HG03521 (cell line): ENCODE measurements around the gene GAPDHS.

Experiments used
- ATAC-seq: cut with Tn5 transposase; IDR thresholded peaks from one replicate; pipeline ENCODE4 v1.9.1; 2021; ENCODE audit warnings: mild to moderate bottlenecking, moderate library complexity; ENCODE audit not compliant: unreplicated experiment

Gene GAPDHS

DNA sequence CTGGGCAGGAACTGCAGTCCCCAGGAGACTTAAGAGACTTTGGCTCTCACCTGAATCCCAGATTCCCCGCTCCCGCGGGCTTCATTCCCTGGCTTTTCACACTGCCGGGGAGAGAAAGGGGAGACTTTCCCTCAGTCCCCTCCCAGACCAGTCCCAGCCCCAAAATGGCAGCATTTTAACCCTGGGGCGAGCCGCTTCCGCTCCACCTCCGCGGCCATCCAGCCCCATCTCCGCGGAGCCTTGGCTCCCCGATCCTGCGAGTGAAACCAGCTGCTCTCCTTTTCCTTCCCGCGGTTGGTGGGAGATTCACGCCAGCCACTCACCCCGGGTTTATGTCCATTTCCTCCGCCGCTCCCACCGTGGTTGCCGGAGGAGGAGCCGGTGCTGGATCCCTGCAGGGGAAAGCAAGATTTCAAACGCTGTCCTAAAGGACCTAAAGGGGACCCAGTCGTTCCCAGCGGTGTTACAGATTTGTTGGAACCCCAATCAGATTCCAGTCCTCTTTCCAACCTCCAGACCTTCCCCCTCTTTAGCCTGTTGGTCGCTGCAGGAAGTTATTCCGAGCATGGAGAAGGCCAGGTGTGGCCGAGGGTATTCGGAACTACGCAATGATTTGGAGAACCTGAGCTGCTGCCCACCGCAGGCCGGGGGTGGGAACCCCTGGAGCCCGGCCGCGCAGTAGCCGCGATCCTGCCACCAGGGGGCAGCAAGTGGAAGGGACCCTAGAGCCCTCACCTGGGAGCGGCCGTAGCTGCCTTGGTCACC lies 23.2 kb upstream of the GAPDHS start:
- ATAC-seq, result no peak

- no peak for ATAC-seq
Measured at GRCh38 chr19:35510626-35510964, 22.7 kb upstream of the GAPDHS start.

DNA sequence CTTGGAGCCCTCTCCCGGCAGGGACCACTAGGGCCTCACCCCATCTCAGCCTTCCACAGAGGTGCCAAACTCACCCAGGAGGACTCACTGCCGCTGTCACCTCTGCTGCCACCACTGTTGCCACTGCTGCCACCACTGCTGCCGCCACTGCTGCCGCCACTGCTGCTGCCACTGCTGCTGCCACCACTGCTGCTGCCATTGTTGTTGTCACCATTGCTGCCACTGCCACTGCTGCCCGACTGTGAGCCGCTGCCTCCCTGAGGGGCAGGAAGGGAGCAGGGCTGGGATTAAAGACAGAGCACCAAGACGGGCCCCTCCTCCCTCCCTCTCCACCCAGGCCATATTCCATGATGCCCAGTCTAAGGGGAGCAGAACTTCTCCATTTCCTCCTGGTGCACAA lies 21.9 kb upstream of the GAPDHS start:
- ATAC-seq, result no peak

GRCh38 chr19:35512831-35513627 lies 20.2 kb upstream of the GAPDHS start:
- no peak for ATAC-seq

DNA sequence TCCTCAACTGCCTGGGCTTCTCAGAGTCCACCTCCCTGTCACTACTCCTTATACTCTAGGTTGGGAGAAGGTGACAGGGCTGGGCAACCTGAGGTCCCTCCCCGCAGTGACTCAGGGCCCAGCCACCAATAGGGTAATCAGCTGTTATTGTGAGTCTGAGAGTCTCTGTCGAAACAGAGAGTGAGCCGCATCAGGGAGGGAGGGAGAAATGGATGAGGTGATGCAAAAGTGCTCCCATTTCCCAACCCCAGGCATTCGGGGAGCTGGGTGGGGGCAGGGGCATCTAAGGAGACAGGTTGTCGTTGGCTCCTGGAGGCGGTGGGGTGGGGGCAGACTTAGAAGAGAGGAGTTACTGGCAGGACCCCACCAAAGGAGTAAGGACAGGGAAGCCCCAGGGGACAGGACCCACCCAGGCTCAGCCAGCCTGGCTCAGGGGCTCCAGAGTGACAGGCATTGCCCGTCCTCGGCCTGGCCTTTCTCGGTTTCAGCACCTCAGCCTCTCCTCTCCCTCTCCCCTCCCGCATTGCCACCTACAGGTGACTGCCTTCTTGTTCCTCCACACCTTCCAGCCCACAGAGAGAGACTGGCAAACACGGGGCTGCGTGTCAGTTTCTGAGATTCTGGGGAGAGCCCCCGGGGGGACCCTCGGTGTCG lies 19.5 kb upstream of the GAPDHS start, which contains the start of gene DMKN:
DMKN (minus strand) TSS at position 22 of the 654 bp plus-strand sequence. CDS start 174 bp downstream, outside the sequence.
- ATAC-seq, result no peak

DNA sequence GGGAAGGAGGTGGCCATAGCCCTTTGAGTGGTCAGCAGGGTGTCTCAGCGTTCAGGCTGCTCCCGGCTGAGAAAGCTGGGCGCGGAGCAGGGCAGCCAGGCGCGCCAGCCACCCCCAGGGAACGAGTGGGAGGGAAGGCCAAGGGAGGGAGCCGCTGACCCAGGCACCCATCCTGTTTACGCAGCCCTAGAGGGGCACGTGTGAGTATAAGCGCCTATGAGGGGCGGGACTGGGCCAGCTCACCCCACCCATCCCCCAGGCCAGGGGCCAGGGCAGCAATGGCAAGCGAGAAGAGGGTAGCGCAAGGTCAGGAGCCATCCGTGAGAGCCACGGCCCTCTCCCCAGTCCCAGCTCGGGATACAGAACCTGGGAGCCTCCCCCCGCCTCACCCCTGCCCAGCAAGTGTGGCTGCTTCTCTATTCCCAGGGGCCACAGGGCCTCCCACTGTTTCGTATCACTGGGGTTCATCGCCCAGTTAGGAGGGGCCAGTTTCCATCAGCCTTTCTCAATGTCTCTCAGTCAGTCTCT lies 18.9 kb upstream of the GAPDHS start:
- no peak for ATAC-seq

DNA sequence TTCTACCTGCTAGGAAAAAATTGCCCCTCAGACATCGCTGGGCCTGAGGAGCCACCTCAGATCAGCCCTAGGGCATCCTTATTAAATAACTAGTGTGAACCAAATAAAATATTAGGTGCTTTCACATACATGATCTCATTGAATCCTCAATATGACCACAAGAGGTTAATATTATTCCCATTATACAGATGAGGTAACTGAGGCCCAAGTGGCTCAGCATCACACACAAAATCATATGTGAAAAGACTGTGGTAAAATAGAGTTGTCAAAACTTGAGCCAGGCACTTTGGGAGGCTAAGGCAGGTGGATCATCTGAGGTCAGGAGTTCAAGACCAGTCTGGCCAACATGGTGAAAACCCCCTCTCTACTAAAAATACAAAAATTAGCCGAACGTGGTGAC lies 16.9 kb upstream of the GAPDHS start:
- no peak for ATAC-seq

DNA sequence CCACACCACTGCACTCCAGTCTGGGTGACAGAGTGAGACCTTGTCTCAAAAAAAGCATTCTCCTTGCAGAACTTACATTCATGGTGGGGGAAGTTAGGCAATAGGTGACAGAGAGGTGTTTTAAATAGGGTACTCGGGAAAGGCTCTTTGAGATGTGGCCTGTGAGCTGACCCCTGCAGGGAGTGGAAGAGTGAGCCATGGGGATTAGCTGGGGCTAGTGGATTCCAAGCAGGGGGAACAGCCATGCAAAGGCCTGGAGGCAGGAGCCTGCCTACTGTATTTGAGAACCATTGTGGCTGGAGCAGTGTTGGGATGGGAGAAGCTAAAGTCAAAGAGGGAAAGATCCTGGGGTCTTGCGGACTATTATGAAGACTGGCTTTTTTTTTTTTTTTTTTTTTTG lies 15.9 kb upstream of the GAPDHS start:
- no peak for ATAC-seq

GRCh38 chr19:35518313-35518712 lies 14.9 kb upstream of the GAPDHS start:
- no peak for ATAC-seq

GRCh38 chr19:35519291-35519690 lies 14.0 kb upstream of the GAPDHS start:
- ATAC-seq, result no peak

GRCh38 chr19:35521124-35521743 lies 12.0 kb upstream of the GAPDHS start:
- ATAC-seq, result no peak

- ATAC-seq, result no peak
Measured at GRCh38 chr19:35522745-35523327, 10.4 kb upstream of the GAPDHS start.

DNA sequence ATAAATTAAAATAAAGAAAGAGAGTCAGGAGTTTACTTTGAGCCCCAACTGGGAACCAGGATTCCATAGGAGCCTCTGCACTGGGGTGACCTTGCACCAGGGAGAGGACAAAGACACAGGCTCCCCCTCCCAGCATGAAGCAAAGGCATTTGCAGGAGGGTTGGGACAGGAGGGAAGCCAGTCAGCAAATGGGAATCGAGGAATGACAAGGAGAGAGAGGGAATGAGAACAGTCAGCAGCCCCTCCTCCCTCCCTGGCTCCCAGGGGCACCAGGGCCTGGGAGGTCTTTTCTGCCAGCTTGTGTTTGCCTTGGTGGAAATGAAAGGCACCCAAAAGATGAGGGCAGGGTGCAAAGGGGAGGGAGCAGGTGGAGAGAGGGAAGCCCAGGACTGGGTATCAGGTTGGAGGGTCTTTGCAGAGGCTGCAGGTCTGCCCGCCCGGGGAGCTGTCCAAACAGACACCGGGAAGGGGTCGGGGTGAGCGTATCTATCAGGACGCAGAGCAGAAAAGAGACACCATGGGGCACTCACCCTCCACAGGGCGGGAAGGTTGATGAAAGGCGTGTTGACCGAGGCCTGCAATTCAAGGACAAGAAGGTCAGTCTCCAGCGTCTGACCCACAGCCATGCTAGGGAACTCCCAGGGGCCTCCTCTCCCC lies 8.9 kb upstream of the GAPDHS start:
- no peak for ATAC-seq

DNA sequence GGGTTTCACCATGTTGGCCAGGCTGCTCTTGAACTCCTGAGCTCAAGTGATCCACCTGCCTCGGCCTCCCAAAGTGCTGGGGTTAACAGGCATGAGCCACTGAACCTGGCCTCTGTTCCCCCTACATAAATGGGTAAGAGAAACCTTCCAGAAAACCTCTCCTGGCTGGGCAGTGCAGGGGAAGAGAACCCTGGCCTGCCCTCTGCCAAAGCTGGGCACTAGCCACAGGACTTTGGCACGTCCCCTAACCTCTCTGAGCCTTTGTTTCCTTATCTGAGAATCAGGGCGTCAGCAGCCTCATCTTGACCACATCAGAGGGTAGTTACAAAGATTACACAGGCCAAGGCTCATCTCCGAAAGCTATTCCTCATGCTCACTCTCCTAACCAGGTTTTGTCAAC lies 7.4 kb upstream of the GAPDHS start:
- ATAC-seq, result no peak

DNA sequence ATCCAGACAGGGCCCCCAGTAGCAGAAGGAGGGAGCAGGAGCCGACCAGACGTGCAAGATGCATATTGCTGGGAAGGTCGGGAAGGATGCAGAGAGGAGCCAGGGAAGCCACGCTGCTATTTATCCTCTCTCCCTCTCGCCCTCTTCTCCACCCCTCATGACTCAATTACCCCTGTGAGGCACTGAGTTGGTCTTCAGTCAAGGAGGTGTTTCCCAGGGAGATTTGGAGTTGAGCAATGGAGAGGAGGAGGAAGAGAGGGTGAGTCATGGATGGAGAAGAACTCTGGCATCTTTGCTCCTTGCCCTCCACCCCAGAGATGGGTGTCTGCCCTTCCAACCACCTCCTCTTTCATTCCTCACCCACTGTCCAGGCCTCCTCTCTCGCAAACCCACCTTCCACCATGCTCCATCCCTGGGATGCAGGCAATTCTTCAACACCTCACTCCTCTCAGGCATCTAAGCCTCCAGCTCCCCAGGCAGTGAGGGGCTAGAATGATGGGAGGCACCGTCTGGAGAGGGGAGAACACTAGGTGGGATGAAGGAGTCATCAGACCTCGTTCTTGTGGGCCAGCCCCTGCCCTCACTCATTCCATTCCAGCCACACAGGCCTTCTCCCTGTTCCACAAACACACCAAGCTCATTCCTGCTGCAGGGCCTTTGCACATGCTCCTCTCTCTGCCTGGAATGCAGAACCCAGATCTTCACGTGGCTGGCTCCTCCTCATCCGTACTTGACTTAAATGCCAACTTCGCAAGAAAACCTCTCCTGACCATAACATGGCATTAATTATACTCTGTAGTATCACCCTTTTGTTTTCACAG lies 4.8 kb upstream of the GAPDHS start, which contains the start of gene SBSN:
SBSN (minus strand) TSS at position 94 of the 821 bp plus-strand sequence; CDS start at position 64, 30 bp downstream.
- no peak for ATAC-seq

DNA sequence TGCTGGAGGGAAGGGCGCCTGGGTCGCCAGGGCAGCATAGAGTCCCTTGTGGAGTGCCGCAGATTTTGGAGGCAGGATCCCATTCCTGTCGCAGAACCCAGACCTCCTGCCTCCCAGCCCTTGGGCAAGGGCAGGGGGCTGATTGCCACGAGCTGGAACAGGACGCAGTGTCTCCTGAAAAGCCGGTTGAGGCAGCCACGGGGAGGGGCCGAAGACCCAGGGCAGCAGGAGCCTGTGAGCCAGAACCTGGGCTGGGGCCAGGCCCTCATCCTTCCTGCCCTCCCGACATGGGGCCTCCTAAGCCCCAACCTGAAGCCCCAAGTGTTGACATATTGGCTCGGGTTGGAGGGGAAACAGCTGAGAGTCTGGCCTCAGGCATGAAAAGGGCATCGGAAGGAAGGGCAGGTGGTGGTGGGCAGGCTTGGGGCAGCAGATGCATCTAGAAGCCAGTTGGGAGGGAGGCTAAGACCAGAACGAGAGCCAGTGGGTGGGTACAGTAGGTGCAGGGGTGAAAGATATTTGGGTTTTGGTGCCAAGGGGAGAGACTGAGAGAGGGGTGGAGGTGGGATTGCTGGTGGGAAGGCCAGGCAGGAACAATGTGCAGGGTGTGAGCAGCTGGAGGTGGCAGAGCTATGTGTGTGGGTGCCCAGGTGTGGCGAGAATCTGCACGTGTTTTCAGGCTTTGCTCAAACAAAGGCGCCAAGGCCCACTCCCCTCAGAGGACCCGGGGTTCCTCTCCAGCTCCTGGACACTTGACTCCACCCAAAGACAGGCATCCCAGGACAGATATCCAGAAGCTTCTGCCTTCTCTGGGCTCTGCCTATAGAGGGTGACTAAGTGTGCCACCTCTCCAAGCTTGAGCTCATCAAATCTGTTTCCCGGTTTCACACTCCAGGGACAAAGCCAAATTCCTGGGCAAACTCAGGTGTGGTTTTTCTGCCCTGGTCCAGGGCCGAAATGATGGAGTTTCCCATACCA lies 3.7 kb upstream of the GAPDHS start:
- ATAC-seq, result no peak

GRCh38 chr19:35531291-35531690 lies 2.0 kb upstream of the GAPDHS start:
- no peak for ATAC-seq

- no peak for ATAC-seq
Measured at GRCh38 chr19:35533822-35534392, 651 bp downstream of the GAPDHS start.
